ENCODE measurements around the gene ZSCAN22. TPM values are rescaled to one million over a fixed set of nuclear protein-coding genes. Genes with fewer than 3 reads are reported as not detected.
"Not testable (repeated sequence)": the region's sequence is repeated elsewhere in the genome, so short reads cannot be mapped to it uniquely, and the experiment has no call there.

The ZSCAN22 gene
- total and polyA plus RNA-seq, 11 donors, result 0.65 to 3.1 (median 1.9) TPM

- 62 to 85% (median 77%) methylated on average over 12 of the region's 12 CpGs for WGBS, 4 donors
- Histone ChIP-seq H3K27ac (peak overlapping the region in 11 of 12 donors; percentile 83 to 94 (median 89)), H3K36me3 (peaks cover 0 to 50% (median 39%) of the 10 kb centered on the region in 9 donors), H3K9me3 (no peaks in the 10 kb centered on the region), H3K4me1 (peaks cover 0 to 24% (median 13%) of the 10 kb centered on the region in 12 donors), H3K27me3 (no peaks in the 10 kb centered on the region), H3K4me3 (peak overlapping the region; percentile 50 to 94 (median 82))
- TF ChIP-seq CTCF (IDR thresholded peaks at IDR 0.05), result no peak
- no peak for TF ChIP-seq POLR2A (IDR thresholded peaks at IDR 0.05)
- no peak for DNase-seq
- ATAC-seq, result no peak
- intact Hi-C loops (cut with DNase I), result loop anchor here in 7 of 10 donors (2.0 to 5.0 kb wide), 4 partner anchors 27 to 124 kb away; partner anchors contain the start of genes ZNF274 (in 4 of the 7), ZNF544 (in 4 of the 7) and ZNF8 (in 2 of the 7)
Measured at GRCh38 chr19:58305932-58306323, 20.9 kb upstream of the ZSCAN22 start.

GRCh38 chr19:58307736-58308135, 19.1 kb upstream of the ZSCAN22 start:
- peaks cover 0 to 55% (median 50%) of the 10 kb centered on the region in 9 donors for H3K36me3 ChIP-seq
- H3K4me3 ChIP-seq, result no peak overlapping the region
- no peaks in the 10 kb centered on the region for H3K9me3 ChIP-seq
- no peak for DNase-seq
- ATAC-seq, result no peak
- intact Hi-C loops (cut with DNase I), result loop anchor here in 6 of 10 donors (5.0 kb wide), 2 partner anchors 80 to 125 kb away; partner anchors contain the start of genes ZNF274 (in 4 of the 6) and ZNF544 (in 3 of the 6)
- WGBS, 4 donors, result 82 to 87% (median 86%) methylated on average over 4 of the region's 4 CpGs
- no peak overlapping the region for H3K27ac ChIP-seq
- H3K27me3 ChIP-seq, result no peaks in the 10 kb centered on the region
- TF ChIP-seq POLR2A (IDR thresholded peaks at IDR 0.05) (no peak), CTCF (IDR thresholded peaks at IDR 0.05) (no peak)
- H3K4me1 ChIP-seq, result peaks cover 0 to 24% (median 13%) of the 10 kb centered on the region in 12 donors

GRCh38 chr19:58310685-58311084, 16.1 kb upstream of the ZSCAN22 start:
- WGBS, 4 donors, result 39 to 52% (median 43%) methylated on average over 12 to 13 of the region's 13 CpGs
- not testable (repeated sequence) for H3K4me3 ChIP-seq, H3K27me3 ChIP-seq, H3K27ac ChIP-seq, H3K9me3 ChIP-seq
- H3K4me1 ChIP-seq, result peaks cover 0 to 16% (median 13%) of the 10 kb centered on the region in 12 donors
- DNase-seq (peak in 4 of 5 donors; percentile 28 to 57 (median 42)), ATAC-seq (peak in 2 of 4 donors; percentile 39 to 49)
- peaks cover 0 to 85% (median 80%) of the 10 kb centered on the region in 9 donors for H3K36me3 ChIP-seq
- intact Hi-C loops (cut with DNase I), result loop anchor here in 2 of 10 donors (5.0 to 10.0 kb wide), 2 partner anchors 128 to 286 kb away; partner anchors contain the start of gene ZNF274 (in 1 of the 2)
- peak; percentile 40 to 70 (median 58) for TF ChIP-seq CTCF (IDR thresholded peaks at IDR 0.05)

GRCh38 chr19:58311345-58311865, 15.4 kb upstream of the ZSCAN22 start:
- no peak overlapping the region for H3K4me3 ChIP-seq
- no peaks in the 10 kb centered on the region for H3K9me3 ChIP-seq
- 90 to 95% (median 90%) methylated on average over 7 of the region's 7 CpGs for WGBS, 4 donors
- no peak overlapping the region for H3K27ac ChIP-seq
- DNase-seq (no peak), ATAC-seq (no peak)
- no peaks in the 10 kb centered on the region for H3K27me3 ChIP-seq
- peaks cover 0 to 9% (median 5%) of the 10 kb centered on the region in 12 donors for H3K4me1 ChIP-seq
- no peak for TF ChIP-seq POLR2A (IDR thresholded peaks at IDR 0.05)
- no peak for TF ChIP-seq CTCF (IDR thresholded peaks at IDR 0.05)
- H3K36me3 ChIP-seq, result peaks cover 0 to 92% (median 82%) of the 10 kb centered on the region in 9 donors
- intact Hi-C loops (cut with DNase I), result loop anchor here in 2 of 10 donors (5.0 to 10.0 kb wide), 2 partner anchors 129 to 287 kb away; partner anchors contain the start of gene ZNF274 (in 1 of the 2)

All from heart left ventricle (tissue), 16 donors.